Measurements from ENCODE around the gene EP400. TPM values are rescaled to one million over a fixed set of nuclear protein-coding genes. Genes with fewer than 3 reads are reported as not detected.
A peak's percentile ranks its signal among the peaks of the same experiment; 100 is the strongest.
"Not testable (repeated sequence)": the region's sequence is repeated elsewhere in the genome, so short reads cannot be mapped to it uniquely, and the experiment has no call there.

The EP400 gene
- total and polyA plus RNA-seq, 4 donors, result 14.4 to 50.6 (median 30.8) TPM

DNA sequence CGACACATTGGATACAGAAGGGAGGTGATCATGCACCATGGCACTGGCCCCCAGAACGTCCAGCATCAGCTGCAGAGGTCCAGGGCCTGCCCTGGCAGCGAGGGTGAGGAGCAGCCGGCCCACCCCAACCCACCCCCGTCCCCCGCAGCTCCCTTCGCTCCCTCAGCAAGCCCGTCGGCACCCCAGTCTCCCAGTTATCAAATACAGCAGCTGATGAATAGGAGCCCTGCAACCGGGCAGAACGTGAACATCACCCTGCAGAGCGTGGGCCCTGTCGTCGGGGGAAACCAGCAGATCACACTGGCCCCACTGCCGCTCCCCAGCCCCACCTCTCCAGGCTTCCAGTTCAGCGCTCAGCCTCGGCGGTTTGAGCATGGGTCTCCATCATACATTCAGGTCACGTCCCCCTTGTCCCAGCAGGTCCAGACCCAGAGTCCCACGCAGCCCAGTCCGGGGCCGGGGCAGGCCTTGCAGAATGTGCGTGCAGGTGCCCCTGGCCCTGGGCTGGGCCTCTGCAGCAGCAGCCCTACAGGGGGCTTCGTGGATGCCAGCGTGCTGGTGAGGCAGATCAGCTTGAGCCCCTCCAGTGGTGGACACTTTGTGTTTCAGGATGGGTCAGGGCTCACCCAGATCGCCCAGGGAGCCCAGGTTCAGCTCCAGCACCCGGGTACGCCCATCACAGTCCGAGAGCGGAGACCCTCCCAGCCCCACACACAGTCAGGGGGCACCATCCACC is 11.0 kb downstream of the EP400 start:
- H3K9me3 ChIP-seq (ENCODE audit: control insufficient read depth, insufficient read depth, low read length); H3K27me3 ChIP-seq (ENCODE audit: control insufficient read depth, insufficient read depth, low read length); H3K4me1 ChIP-seq (ENCODE audit: control insufficient read depth, insufficient read depth, low read length); H3K27ac ChIP-seq (ENCODE audit: low read depth, low read length); DNase-seq (ENCODE audit: low read depth in 4 of 6, low spot score in 6 of 6); H3K4me3 ChIP-seq (ENCODE audit: low read depth, low read length): not testable (repeated sequence)
- H3K36me3 ChIP-seq (ENCODE audit: control insufficient read depth, insufficient read depth, low read length), result peaks cover 19% of the 10 kb centered on the region
- 92% methylated on average over 2 of the region's 30 CpGs for whole genome bisulfite sequencing (ENCODE audit: insufficient coverage)

- not testable (repeated sequence) for H3K4me3 ChIP-seq (ENCODE audit: low read depth, low read length); H3K9me3 ChIP-seq (ENCODE audit: control insufficient read depth, insufficient read depth, low read length); DNase-seq (ENCODE audit: low read depth in 4 of 6, low spot score in 6 of 6); H3K27ac ChIP-seq (ENCODE audit: low read depth, low read length); H3K27me3 ChIP-seq (ENCODE audit: control insufficient read depth, insufficient read depth, low read length); H3K4me1 ChIP-seq (ENCODE audit: control insufficient read depth, insufficient read depth, low read length)
- WGBS (ENCODE audit: insufficient coverage), result no CpG with 5 or more reads among the region's 20 CpGs
- H3K36me3 ChIP-seq (ENCODE audit: control insufficient read depth, insufficient read depth, low read length), result peaks cover 21% of the 10 kb centered on the region
Observed at GRCh38 chr12:131961328-131961727, 11.6 kb downstream of the EP400 start.

DNA sequence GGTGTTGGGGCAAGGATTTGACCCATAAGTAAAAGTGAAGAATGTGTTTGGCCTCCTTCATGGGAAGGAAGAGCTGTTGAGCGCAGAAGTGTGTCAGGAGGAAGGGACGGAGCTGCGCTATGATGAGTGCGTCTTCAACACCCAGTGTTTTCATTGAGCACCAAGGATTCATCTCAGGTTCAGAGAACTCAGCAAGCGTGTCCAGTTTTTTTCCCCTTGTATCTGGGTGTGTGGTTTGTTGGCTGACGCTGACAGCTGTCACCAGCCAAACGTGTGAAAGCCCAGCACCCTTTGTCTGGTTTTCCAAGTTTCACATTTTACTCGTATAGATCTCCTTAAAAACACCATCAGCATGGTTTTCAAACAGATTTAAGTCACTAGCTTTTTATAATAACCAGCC is 12.3 kb downstream of the EP400 start:
- DNase-seq (ENCODE audit: low read depth in 4 of 6, low spot score in 6 of 6), result no peak
- H3K4me1 ChIP-seq (ENCODE audit: control insufficient read depth, insufficient read depth, low read length), result peaks cover 6% of the 10 kb centered on the region
- 100% methylated on average over 4 of the region's 8 CpGs for whole genome bisulfite sequencing (ENCODE audit: insufficient coverage)

GRCh38 chr12:131963381-131963780 is 13.6 kb downstream of the EP400 start:
- no peak overlapping the region for H3K27ac ChIP-seq (ENCODE audit: low read depth, low read length)
- DNase-seq (ENCODE audit: low read depth in 4 of 6, low spot score in 6 of 6), result peak in 2 of 6 donors; percentile 20 to 66
- H3K27me3 ChIP-seq (ENCODE audit: control insufficient read depth, insufficient read depth, low read length), result no peaks in the 10 kb centered on the region
- WGBS (ENCODE audit: insufficient coverage), result 64% methylated on average over 3 of the region's 4 CpGs
- peaks cover 6% of the 10 kb centered on the region for H3K4me1 ChIP-seq (ENCODE audit: control insufficient read depth, insufficient read depth, low read length)
- no peak overlapping the region for H3K4me3 ChIP-seq (ENCODE audit: low read depth, low read length)
- H3K36me3 ChIP-seq (ENCODE audit: control insufficient read depth, insufficient read depth, low read length), result peaks cover 22% of the 10 kb centered on the region
- no peaks in the 10 kb centered on the region for H3K9me3 ChIP-seq (ENCODE audit: control insufficient read depth, insufficient read depth, low read length)

More for the DNA sequence above, 12.3 kb downstream of the EP400 start:
- H3K27ac ChIP-seq (ENCODE audit: low read depth, low read length), result no peak overlapping the region
- H3K27me3 ChIP-seq (ENCODE audit: control insufficient read depth, insufficient read depth, low read length), result no peaks in the 10 kb centered on the region
- no peaks in the 10 kb centered on the region for H3K9me3 ChIP-seq (ENCODE audit: control insufficient read depth, insufficient read depth, low read length)
- no peak overlapping the region for H3K4me3 ChIP-seq (ENCODE audit: low read depth, low read length)
- peaks cover 22% of the 10 kb centered on the region for H3K36me3 ChIP-seq (ENCODE audit: control insufficient read depth, insufficient read depth, low read length)

DNA sequence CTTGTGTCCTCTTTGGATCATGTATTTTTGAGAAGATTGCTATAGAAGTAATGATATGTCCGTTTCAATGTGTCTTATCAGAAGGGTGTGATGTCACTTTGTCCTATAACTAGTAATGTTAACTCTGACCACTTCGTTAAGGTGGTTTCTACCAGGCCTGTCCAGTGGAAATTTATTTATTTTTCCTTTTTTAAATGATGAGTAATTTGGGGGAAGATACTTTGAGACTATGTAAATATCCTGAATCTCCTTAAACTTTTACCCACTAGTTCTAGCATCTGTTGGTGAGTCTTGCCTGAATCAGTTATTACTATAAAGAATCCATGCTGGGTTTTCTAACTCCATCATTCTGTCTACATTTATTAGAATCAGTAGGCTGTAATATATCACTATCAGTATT is 15.3 kb downstream of the EP400 start:
- Histone ChIP-seq H3K27me3 (ENCODE audit: control insufficient read depth, insufficient read depth, low read length) (no peaks in the 10 kb centered on the region), H3K27ac (ENCODE audit: low read depth, low read length) (no peak overlapping the region), H3K4me1 (ENCODE audit: control insufficient read depth, insufficient read depth, low read length) (no peaks in the 10 kb centered on the region), H3K36me3 (ENCODE audit: control insufficient read depth, insufficient read depth, low read length) (peaks cover 18% of the 10 kb centered on the region), H3K4me3 (ENCODE audit: low read depth, low read length) (no peak overlapping the region), H3K9me3 (ENCODE audit: control insufficient read depth, insufficient read depth, low read length) (no peaks in the 10 kb centered on the region)
- DNase-seq (ENCODE audit: low read depth in 4 of 6, low spot score in 6 of 6), result no peak
- WGBS (ENCODE audit: insufficient coverage), result no CpG with 5 or more reads among the region's 2 CpGs

DNA sequence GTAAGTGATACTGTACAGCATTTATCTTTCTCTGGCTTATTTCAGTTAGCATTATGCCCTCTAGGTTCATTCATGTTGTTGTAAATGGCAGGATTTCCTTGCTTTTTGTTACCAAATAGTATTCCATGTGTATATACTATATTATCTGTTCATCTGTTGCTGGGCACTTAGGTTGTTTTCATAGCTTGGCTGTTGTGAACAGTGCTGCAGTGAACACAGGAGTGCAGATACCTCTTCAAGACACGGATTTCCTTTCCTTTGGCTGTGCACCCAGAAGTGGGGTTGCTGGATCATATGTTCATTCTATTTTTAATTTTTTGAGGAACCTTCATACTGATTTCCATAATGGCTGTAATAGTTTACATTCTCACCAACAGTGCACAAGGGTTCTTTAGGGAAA is 21.5 kb downstream of the EP400 start:
- no CpG with 5 or more reads among the region's 1 CpG for WGBS (ENCODE audit: insufficient coverage)

DNA sequence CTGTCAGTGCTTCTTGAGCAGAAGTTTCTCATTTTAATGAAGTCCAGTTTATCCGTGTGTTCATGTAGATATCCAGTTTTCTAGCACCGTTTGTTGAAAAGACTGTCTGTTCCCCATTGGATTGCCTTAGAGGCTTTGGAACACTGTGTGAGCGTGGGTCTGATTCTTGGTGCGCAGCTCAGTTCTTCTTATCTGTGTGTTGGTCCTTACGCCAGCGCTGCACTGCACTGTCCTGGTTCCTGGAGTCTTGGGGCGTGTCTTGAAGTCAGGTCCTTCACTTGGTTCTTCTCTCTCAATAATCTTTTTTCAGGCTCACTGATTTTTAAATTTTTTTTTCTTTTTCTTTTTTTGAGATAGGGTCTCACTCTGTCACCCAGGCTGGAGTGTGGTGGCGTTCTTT is 25.5 kb downstream of the EP400 start:
- no peak for DNase-seq (ENCODE audit: low read depth in 4 of 6, low spot score in 6 of 6)

More for the DNA sequence above, 21.5 kb downstream of the EP400 start:
- H3K9me3 ChIP-seq (ENCODE audit: control insufficient read depth, insufficient read depth, low read length), result no peaks in the 10 kb centered on the region
- peaks cover 7% of the 10 kb centered on the region for H3K36me3 ChIP-seq (ENCODE audit: control insufficient read depth, insufficient read depth, low read length)
- H3K4me3 ChIP-seq (ENCODE audit: low read depth, low read length), result no peak overlapping the region
- DNase-seq (ENCODE audit: low read depth in 4 of 6, low spot score in 6 of 6), result peak in 1 of 6 donors; percentile 37
- no peak overlapping the region for H3K27ac ChIP-seq (ENCODE audit: low read depth, low read length)
- H3K4me1 ChIP-seq (ENCODE audit: control insufficient read depth, insufficient read depth, low read length), result no peaks in the 10 kb centered on the region
- H3K27me3 ChIP-seq (ENCODE audit: control insufficient read depth, insufficient read depth, low read length), result no peaks in the 10 kb centered on the region

DNA sequence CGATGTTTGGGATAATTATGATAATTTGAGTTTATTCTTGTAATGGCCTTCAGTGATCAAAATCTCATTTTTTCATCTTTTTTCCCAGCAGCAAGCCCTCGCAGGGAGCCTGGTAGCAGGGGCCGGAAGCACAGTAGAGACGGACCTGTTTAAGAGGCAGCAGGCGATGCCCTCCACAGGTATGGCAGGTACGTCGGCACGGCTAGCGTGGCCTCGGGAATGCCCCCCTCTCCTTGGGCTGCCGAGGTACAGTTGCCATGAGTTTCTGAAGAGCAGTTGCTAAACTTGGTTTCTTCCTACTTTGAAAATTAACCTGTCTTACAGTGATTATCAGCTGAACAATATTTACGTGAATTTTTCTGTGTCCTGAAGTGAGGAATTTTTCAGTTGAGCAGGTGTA is 29.9 kb downstream of the EP400 start:
- peaks cover 44% of the 10 kb centered on the region for H3K36me3 ChIP-seq (ENCODE audit: control insufficient read depth, insufficient read depth, low read length)
- H3K4me1 ChIP-seq (ENCODE audit: control insufficient read depth, insufficient read depth, low read length), result no peaks in the 10 kb centered on the region
- H3K9me3 ChIP-seq (ENCODE audit: control insufficient read depth, insufficient read depth, low read length), result no peaks in the 10 kb centered on the region
- no peak for DNase-seq (ENCODE audit: low read depth in 4 of 6, low spot score in 6 of 6)
- 96% methylated on average over 10 of the region's 12 CpGs for WGBS (ENCODE audit: insufficient coverage)
- no peak overlapping the region for H3K4me3 ChIP-seq (ENCODE audit: low read depth, low read length)
- no peak overlapping the region for H3K27ac ChIP-seq (ENCODE audit: low read depth, low read length)
- H3K27me3 ChIP-seq (ENCODE audit: control insufficient read depth, insufficient read depth, low read length), result no peaks in the 10 kb centered on the region

More for the DNA sequence above, 25.5 kb downstream of the EP400 start:
- Histone ChIP-seq H3K4me1 (ENCODE audit: control insufficient read depth, insufficient read depth, low read length) (no peaks in the 10 kb centered on the region), H3K27me3 (ENCODE audit: control insufficient read depth, insufficient read depth, low read length) (no peaks in the 10 kb centered on the region), H3K4me3 (ENCODE audit: low read depth, low read length) (no peak overlapping the region), H3K36me3 (ENCODE audit: control insufficient read depth, insufficient read depth, low read length) (peaks cover 8% of the 10 kb centered on the region), H3K9me3 (ENCODE audit: control insufficient read depth, insufficient read depth, low read length) (no peaks in the 10 kb centered on the region), H3K27ac (ENCODE audit: low read depth, low read length) (no peak overlapping the region)
- 98% methylated on average over 7 of the region's 8 CpGs for WGBS (ENCODE audit: insufficient coverage)

GRCh38 chr12:131980263-131980662 is 30.5 kb downstream of the EP400 start:
- no peak overlapping the region for H3K4me3 ChIP-seq (ENCODE audit: low read depth, low read length)
- peaks cover 49% of the 10 kb centered on the region for H3K36me3 ChIP-seq (ENCODE audit: control insufficient read depth, insufficient read depth, low read length)
- H3K27ac ChIP-seq (ENCODE audit: low read depth, low read length), result no peak overlapping the region
- H3K27me3 ChIP-seq (ENCODE audit: control insufficient read depth, insufficient read depth, low read length), result no peaks in the 10 kb centered on the region
- H3K4me1 ChIP-seq (ENCODE audit: control insufficient read depth, insufficient read depth, low read length), result no peaks in the 10 kb centered on the region
- WGBS (ENCODE audit: insufficient coverage), result 100% methylated on average over 1 of the region's 3 CpGs
- H3K9me3 ChIP-seq (ENCODE audit: control insufficient read depth, insufficient read depth, low read length), result no peaks in the 10 kb centered on the region
- DNase-seq (ENCODE audit: low read depth in 4 of 6, low spot score in 6 of 6), result peak in 1 of 6 donors; percentile 40

DNA sequence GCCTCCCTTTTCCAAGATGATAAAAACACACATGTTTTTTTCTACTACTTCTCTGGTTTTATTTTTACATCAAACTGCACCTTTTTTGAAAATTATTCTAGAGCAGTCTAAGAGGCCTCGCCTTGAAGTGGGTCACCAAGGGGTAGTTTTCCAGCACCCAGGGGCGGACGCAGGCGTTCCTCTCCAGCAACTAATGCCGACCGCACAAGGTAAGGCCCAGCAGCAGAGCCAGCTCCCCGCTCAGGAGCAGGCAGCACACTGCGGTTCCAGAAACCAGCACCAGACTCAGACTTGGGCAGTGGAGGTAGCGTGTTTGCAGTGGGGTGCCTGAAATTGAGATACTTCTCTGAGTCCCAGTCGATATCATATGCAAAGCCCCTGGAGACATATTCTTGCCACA is 31.6 kb downstream of the EP400 start:
- Histone ChIP-seq H3K27me3 (ENCODE audit: control insufficient read depth, insufficient read depth, low read length) (no peaks in the 10 kb centered on the region), H3K27ac (ENCODE audit: low read depth, low read length) (no peak overlapping the region), H3K36me3 (ENCODE audit: control insufficient read depth, insufficient read depth, low read length) (peaks cover 60% of the 10 kb centered on the region), H3K9me3 (ENCODE audit: control insufficient read depth, insufficient read depth, low read length) (no peaks in the 10 kb centered on the region), H3K4me1 (ENCODE audit: control insufficient read depth, insufficient read depth, low read length) (no peaks in the 10 kb centered on the region), H3K4me3 (ENCODE audit: low read depth, low read length) (no peak overlapping the region)
- WGBS (ENCODE audit: insufficient coverage), result 99% methylated on average over 10 of the region's 10 CpGs
- no peak for DNase-seq (ENCODE audit: low read depth in 4 of 6, low spot score in 6 of 6)
